Measurements from ENCODE around the gene TEAD4. TPM values are rescaled to one million over a fixed set of nuclear protein-coding genes. Genes with fewer than 3 reads are reported as not detected.

The TEAD4 gene
- total and polyA plus RNA-seq, 8 donors: 17.4 to 43.8 (median 29.5) TPM

DNA sequence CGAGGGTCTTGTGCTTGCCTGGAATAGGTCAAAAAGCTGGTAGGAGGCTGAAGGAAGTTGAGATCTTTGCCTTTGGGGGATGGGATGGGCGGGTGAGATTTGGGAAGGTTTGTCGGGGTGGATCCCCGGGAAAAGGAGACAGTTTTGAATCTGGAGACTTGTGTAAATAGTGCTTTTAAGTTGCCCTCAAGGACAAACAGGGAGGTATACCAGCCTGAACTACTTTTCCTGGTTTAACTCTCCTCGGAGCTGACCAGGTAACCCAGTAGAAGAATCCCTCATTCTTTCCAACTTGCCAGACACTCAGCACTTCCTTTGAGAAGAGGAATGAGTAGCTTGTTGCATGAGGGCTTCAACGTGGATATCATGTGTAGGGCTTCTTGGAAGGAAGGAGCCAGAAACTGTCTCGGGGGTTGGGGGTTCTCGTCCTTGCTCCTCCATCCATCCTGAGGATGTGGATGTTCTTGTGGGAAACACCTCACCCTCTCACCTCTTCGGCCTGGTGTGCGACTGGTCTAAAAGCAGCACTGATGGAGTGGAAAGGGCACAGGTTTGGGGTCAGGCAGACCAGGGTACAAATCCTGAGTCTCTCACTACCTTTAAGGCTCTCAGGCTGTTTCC lies 1.9 kb downstream of the TEAD4 start:
- no peak for DNase-seq
- Histone ChIP-seq H3K4me3 (peak overlapping the region in 3 of 4 donors; percentile 1 to 70 (median 62)), H3K27ac (peak overlapping the region in 3 of 4 donors; percentile 68 to 83 (median 78)), H3K27me3 (no peaks in the 10 kb centered on the region), H3K9me3 (no peaks in the 10 kb centered on the region), H3K4me1 (peaks cover 0 to 25% (median 7%) of the 10 kb centered on the region in 3 donors), H3K36me3 (no peaks in the 10 kb centered on the region)
- ATAC-seq: peak in 1 of 4 donors; percentile 2
- TF ChIP-seq, protein P1, sequence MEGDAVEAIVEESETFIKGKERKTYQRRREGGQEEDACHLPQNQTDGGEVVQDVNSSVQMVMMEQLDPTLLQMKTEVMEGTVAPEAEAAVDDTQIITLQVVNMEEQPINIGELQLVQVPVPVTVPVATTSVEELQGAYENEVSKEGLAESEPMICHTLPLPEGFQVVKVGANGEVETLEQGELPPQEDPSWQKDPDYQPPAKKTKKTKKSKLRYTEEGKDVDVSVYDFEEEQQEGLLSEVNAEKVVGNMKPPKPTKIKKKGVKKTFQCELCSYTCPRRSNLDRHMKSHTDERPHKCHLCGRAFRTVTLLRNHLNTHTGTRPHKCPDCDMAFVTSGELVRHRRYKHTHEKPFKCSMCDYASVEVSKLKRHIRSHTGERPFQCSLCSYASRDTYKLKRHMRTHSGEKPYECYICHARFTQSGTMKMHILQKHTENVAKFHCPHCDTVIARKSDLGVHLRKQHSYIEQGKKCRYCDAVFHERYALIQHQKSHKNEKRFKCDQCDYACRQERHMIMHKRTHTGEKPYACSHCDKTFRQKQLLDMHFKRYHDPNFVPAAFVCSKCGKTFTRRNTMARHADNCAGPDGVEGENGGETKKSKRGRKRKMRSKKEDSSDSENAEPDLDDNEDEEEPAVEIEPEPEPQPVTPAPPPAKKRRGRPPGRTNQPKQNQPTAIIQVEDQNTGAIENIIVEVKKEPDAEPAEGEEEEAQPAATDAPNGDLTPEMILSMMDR (IDR thresholded peaks at IDR 0.05): no peak
- intact Hi-C loops (cut with DNase I): no loop called here
- no peak for FAIRE-seq
- WGBS, 2 donors: 37 to 51% methylated on average over 10 of the region's 10 CpGs

DNA sequence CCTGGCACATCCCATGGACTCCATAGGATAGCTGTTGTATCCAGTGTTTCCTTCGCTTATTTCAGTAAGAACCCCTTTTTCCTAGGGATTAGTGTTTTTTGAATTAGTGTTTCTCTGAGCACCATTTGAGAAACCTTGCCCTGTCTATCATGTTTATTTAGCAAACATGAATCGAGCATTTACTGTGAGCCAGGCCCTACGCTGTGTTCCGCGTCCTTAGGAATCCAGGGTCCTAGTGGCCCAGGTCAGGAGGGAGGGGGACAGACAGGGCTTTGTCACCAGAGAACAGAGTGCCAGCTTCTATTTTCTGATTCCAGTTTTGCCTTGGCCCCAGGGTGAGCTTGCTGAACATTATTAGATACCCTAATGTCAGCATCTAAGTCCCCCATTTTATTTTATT lies 2.5 kb downstream of the TEAD4 start:
- DNase-seq (no peak), ATAC-seq (no peak), FAIRE-seq (no peak)
- TF ChIP-seq, protein P1 (IDR thresholded peaks at IDR 0.05): no peak
- Histone ChIP-seq H3K27me3 (no peaks in the 10 kb centered on the region), H3K27ac (peak overlapping the region in 1 of 4 donors; percentile 83), H3K4me3 (peak overlapping the region in 2 of 4 donors; percentile 62 to 70), H3K9me3 (no peaks in the 10 kb centered on the region), H3K36me3 (no peaks in the 10 kb centered on the region), H3K4me1 (peaks cover 0 to 25% (median 7%) of the 10 kb centered on the region in 3 donors)
- intact Hi-C loops (cut with DNase I): no loop called here
- 38 to 50% methylated on average over 5 of the region's 5 CpGs for WGBS, 2 donors

DNA sequence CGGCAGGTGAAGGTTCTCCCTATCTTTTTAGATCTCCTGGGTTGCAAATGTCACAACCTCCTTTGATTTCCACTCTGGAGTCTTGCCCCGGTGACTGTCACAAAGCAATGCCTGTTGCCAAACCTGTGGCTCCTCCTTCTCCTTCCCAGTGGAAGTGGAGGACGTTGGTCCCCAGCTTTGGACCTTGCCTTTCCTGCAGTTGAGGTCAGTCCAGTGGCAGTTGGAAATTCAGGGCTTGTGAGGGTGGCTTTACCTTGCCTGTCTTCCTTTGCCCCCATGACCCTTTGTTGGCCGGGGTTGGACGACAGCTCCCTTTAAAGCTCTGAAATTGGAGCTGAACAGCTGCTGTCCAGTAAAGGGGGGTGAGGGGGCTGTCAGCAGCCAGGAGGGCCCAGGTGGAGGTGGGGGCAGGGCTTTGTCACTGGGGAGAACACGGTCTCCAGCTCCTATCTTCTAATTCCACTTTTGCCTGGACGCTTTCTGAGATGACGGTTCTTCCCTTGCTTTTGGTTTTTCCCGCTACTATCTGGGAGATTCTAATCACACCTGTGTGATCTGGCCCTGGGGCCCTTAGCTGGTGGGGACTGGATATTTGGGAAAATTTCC lies 4.1 kb downstream of the TEAD4 start:
- TF ChIP-seq, protein P1 (IDR thresholded peaks at IDR 0.05): no peak
- no peak for FAIRE-seq
- H3K4me3 ChIP-seq: peak overlapping the region in 1 of 4 donors; percentile 13
- H3K36me3 ChIP-seq: no peaks in the 10 kb centered on the region
- peak overlapping the region in 1 of 4 donors; percentile 8 for H3K27ac ChIP-seq
- ATAC-seq: peak in 2 of 4 donors; percentile 4 to 20
- WGBS, 2 donors: 41 to 43% methylated on average over 9 of the region's 9 CpGs
- intact Hi-C loops (cut with DNase I): no loop called here
- H3K27me3 ChIP-seq: no peaks in the 10 kb centered on the region
- no peaks in the 10 kb centered on the region for H3K9me3 ChIP-seq
- DNase-seq: peak in 4 of 6 donors; percentile 49 to 53 (median 50)
- peaks cover 0 to 16% (median 0%) of the 10 kb centered on the region in 3 donors for H3K4me1 ChIP-seq

DNA sequence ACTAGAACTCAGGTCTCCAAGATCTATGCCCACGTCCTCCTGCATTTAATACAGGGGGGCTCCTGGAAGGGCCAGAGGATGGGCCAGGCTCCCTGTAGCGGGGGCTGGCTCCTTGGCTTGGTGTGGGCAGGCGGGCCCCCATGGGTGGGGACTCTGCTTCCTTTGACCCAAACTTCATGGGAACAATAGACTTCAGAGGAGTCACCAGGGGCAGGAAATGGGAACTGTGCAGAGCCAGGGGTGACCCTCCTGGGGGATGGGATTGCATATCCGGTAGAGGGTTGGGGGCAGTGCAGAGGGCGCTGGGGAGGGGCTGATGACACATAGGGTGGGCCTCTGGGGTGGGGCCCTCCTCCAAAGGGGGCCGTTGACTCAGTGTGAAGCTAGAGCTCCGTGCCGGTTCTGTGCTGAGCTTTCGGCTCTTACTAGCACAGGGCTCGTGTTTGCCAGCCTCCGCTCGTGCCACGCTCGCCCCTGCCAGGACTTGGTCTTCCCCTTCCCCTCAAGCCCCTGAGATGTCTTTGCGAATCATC lies 4.6 kb downstream of the TEAD4 start:
- Histone ChIP-seq H3K9me3 (no peaks in the 10 kb centered on the region), H3K27me3 (no peaks in the 10 kb centered on the region), H3K4me3 (no peak overlapping the region), H3K36me3 (no peaks in the 10 kb centered on the region), H3K4me1 (peaks cover 0 to 16% (median 0%) of the 10 kb centered on the region in 3 donors), H3K27ac (no peak overlapping the region)
- DNase-seq (peak in 2 of 6 donors; percentile 37 to 51), FAIRE-seq (no peak), ATAC-seq (no peak)
- intact Hi-C loops (cut with DNase I): no loop called here
- TF ChIP-seq, protein P1 (IDR thresholded peaks at IDR 0.05): no peak
- WGBS, 2 donors: 86 to 87% methylated on average over 15 of the region's 15 CpGs
